Measurements from ENCODE around the gene SAP30BP. TPM values are rescaled to one million over a fixed set of nuclear protein-coding genes. Genes with fewer than 3 reads are reported as not detected.

Gene SAP30BP
- total and polyA plus RNA-seq, 2 of the 8 experiments (the other 6 are each of a cell fraction or from before 2014, with no cell fraction given), result 63.3 to 79.9 TPM

DNA sequence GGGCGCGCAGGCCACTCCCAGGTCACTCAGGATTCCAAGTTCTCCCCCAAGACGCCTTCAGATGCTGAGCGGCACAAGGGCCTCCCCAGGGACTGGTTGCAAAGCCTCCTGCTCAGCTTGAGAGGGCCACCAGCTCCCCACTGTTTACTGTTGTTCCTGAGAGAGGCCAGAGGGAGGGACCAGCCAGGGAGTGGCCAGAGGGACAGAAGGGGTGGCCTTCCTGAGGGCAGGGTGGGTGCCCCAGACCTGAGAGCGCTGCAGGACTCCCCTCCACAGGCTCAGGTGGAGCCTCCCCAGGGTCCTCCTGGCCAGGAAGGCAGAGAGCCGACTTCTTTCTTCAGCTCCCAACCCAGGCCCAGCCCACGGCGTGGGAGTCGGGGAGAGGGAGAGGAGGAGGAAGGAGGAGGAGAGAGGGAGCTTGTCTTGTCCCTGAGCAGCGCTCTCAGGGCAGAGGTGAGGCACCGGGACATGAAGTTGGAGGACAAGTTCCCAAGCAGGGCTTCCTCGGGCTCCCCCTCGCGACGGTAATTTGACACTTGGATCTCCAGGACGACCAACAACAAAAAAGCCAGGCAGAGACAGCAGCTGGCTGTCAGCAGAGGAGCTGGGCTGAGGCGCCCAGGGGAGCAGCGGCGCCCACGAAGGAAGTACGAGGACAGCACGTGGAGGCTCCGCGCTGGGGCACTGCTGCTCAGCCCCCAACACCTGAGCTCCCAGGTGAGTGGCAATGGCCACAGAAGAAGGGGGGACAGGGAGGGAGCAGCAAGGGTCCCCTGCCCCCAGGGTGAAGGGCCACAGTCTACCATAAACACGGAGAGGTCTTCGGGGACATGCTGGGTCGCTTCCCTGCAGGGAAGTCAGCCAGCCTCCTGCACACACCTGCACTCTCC lies 33.4 kb upstream of the SAP30BP start (continued):
- TF ChIP-seq, protein P1, sequence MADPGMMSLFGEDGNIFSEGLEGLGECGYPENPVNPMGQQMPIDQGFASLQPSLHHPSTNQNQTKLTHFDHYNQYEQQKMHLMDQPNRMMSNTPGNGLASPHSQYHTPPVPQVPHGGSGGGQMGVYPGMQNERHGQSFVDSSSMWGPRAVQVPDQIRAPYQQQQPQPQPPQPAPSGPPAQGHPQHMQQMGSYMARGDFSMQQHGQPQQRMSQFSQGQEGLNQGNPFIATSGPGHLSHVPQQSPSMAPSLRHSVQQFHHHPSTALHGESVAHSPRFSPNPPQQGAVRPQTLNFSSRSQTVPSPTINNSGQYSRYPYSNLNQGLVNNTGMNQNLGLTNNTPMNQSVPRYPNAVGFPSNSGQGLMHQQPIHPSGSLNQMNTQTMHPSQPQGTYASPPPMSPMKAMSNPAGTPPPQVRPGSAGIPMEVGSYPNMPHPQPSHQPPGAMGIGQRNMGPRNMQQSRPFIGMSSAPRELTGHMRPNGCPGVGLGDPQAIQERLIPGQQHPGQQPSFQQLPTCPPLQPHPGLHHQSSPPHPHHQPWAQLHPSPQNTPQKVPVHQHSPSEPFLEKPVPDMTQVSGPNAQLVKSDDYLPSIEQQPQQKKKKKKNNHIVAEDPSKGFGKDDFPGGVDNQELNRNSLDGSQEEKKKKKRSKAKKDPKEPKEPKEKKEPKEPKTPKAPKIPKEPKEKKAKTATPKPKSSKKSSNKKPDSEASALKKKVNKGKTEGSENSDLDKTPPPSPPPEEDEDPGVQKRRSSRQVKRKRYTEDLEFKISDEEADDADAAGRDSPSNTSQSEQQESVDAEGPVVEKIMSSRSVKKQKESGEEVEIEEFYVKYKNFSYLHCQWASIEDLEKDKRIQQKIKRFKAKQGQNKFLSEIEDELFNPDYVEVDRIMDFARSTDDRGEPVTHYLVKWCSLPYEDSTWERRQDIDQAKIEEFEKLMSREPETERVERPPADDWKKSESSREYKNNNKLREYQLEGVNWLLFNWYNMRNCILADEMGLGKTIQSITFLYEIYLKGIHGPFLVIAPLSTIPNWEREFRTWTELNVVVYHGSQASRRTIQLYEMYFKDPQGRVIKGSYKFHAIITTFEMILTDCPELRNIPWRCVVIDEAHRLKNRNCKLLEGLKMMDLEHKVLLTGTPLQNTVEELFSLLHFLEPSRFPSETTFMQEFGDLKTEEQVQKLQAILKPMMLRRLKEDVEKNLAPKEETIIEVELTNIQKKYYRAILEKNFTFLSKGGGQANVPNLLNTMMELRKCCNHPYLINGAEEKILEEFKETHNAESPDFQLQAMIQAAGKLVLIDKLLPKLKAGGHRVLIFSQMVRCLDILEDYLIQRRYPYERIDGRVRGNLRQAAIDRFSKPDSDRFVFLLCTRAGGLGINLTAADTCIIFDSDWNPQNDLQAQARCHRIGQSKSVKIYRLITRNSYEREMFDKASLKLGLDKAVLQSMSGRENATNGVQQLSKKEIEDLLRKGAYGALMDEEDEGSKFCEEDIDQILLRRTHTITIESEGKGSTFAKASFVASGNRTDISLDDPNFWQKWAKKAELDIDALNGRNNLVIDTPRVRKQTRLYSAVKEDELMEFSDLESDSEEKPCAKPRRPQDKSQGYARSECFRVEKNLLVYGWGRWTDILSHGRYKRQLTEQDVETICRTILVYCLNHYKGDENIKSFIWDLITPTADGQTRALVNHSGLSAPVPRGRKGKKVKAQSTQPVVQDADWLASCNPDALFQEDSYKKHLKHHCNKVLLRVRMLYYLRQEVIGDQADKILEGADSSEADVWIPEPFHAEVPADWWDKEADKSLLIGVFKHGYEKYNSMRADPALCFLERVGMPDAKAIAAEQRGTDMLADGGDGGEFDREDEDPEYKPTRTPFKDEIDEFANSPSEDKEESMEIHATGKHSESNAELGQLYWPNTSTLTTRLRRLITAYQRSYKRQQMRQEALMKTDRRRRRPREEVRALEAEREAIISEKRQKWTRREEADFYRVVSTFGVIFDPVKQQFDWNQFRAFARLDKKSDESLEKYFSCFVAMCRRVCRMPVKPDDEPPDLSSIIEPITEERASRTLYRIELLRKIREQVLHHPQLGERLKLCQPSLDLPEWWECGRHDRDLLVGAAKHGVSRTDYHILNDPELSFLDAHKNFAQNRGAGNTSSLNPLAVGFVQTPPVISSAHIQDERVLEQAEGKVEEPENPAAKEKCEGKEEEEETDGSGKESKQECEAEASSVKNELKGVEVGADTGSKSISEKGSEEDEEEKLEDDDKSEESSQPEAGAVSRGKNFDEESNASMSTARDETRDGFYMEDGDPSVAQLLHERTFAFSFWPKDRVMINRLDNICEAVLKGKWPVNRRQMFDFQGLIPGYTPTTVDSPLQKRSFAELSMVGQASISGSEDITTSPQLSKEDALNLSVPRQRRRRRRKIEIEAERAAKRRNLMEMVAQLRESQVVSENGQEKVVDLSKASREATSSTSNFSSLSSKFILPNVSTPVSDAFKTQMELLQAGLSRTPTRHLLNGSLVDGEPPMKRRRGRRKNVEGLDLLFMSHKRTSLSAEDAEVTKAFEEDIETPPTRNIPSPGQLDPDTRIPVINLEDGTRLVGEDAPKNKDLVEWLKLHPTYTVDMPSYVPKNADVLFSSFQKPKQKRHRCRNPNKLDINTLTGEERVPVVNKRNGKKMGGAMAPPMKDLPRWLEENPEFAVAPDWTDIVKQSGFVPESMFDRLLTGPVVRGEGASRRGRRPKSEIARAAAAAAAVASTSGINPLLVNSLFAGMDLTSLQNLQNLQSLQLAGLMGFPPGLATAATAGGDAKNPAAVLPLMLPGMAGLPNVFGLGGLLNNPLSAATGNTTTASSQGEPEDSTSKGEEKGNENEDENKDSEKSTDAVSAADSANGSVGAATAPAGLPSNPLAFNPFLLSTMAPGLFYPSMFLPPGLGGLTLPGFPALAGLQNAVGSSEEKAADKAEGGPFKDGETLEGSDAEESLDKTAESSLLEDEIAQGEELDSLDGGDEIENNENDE (IDR thresholded peaks at IDR 0.05; ENCODE audit: insufficient replicate concordance, low read length), result no peak
- TF ChIP-seq RNF2 (IDR thresholded peaks at IDR 0.05; ENCODE audit: borderline replicate concordance, low read depth, low read length, missing control alignments, poor library complexity, severe bottlenecking) (no peak), SIN3A (conservative IDR thresholded peaks at IDR 0.05 in 1 of 2, IDR thresholded peaks at IDR 0.05 in 1 of 2; ENCODE audit: low read depth in 1 of 2, low read length in 2 of 2) (peak; percentile 100), FOSL1 (IDR thresholded peaks at IDR 0.05; ENCODE audit: insufficient read depth, low read depth, low read length) (no peak), SP4 (IDR thresholded peaks at IDR 0.05; ENCODE audit: low read length) (no peak), POLR2AphosphoS5 (IDR thresholded peaks at IDR 0.05; ENCODE audit: low read depth, low read length) (no peak), NRF1 (IDR thresholded peaks at IDR 0.05; ENCODE audit: low read depth, low read length) (no peak), BRCA1 (IDR thresholded peaks at IDR 0.05; ENCODE audit: low read depth, low read length) (no peak), PHF8 (conservative IDR thresholded peaks at IDR 0.05; ENCODE audit: low read depth, low read length) (no peak)

Data from H1 (cell line).